Karpas-422 (cell line): Measurements from ENCODE around the gene IL17F. TPM values are rescaled to one million over a fixed set of nuclear protein-coding genes. Genes with fewer than 3 reads are reported as not detected.

Experiments used
- DNase-seq: peaks from one replicate; pipeline ENCODE4 v3.0.0-alpha.2; 2015
- H2AFZ ChIP-seq: fragments of 200-600 bp; sonication (generic); 2 replicates; pipeline ENCODE4 v1.6.1; 2014; ENCODE audit warnings: antibody characterized with exemption, low read length, mixed read lengths
- H3K27ac ChIP-seq: fragments of 200-600 bp; sonication (generic); 2 replicates; pipeline ENCODE4 v1.5.1; 2014; ENCODE audit warnings: mild to moderate bottlenecking, low read length, moderate library complexity
- H3K27me3 ChIP-seq: fragments of 200-600 bp; sonication (generic); 2 replicates; pipeline ENCODE4 v1.6.1; 2014; ENCODE audit warnings: low read length, mixed read lengths
- H3K36me3 ChIP-seq: fragments of 200-600 bp; sonication (generic); 2 replicates; pipeline ENCODE4 v1.6.1; 2014; ENCODE audit warnings: low read length, mixed read lengths; ENCODE audit not compliant: insufficient read depth
- H3K4me1 ChIP-seq: fragments of 200-600 bp; sonication (generic); 2 replicates; pipeline ENCODE4 v1.6.1; 2014; ENCODE audit warnings: mild to moderate bottlenecking, low read length, mixed read lengths
- H3K4me2 ChIP-seq: fragments of 200-600 bp; sonication (generic); 2 replicates; pipeline ENCODE4 v1.6.1; 2014; ENCODE audit warnings: low read length, low read depth, mild to moderate bottlenecking; ENCODE audit not compliant: poor library complexity, severe bottlenecking
- H3K4me3 ChIP-seq: fragments of 200-600 bp; sonication (generic); 2 replicates; pipeline ENCODE4 v1.5.1; 2014; ENCODE audit warnings: mild to moderate bottlenecking, antibody characterized with exemption, low read length, mixed read lengths
- H3K79me2 ChIP-seq: fragments of 200-600 bp; sonication (generic); 2 replicates; pipeline ENCODE4 v1.6.1; 2014; ENCODE audit warnings: mild to moderate bottlenecking, low read length, mixed read lengths
- H3K9ac ChIP-seq: fragments of 200-600 bp; sonication (generic); 2 replicates; pipeline ENCODE4 v1.6.0; 2014; ENCODE audit warnings: low read length
- H3K9me2 ChIP-seq: fragments of 200-600 bp; sonication (generic), shearing (Covaris generic); replicated peaks from 2 replicates; pipeline ENCODE4 v1.6.0; 2014; ENCODE audit warnings: mild to moderate bottlenecking, low read length, moderate library complexity; ENCODE audit not compliant: insufficient read depth
- H3K9me3 ChIP-seq: fragments of 300-700, 200-600 bp; sonication (generic); 2 replicates; pipeline ENCODE4 v1.6.1; 2014; ENCODE audit warnings: low read length, mixed read lengths
- H4K20me1 ChIP-seq: fragments of 200-600 bp; sonication (generic); 2 replicates; pipeline ENCODE4 v1.6.1; 2014; ENCODE audit warnings: mild to moderate bottlenecking, antibody characterized with exemption, low read length, low read depth; ENCODE audit not compliant: insufficient read depth
- total RNA-seq: library from RNA; depleted of rRNA; stranded (reverse); fragments of >200 nt; shearing (Covaris generic); gene quantifications from 2 replicates; pipeline ENCODE4 v1.2.3, GENCODE V29; 2014; ENCODE audit warnings: low replicate concordance

IL17F gene
- total RNA-seq, 1 experiment from 2014 or later = not detected

- Histone ChIP-seq H3K4me2 (no peak overlapping the region), H3K36me3 (no peaks in the 10 kb centered on the region), H3K79me2 (no peaks in the 10 kb centered on the region), H3K27ac (no peak overlapping the region), H3K4me1 (no peaks in the 10 kb centered on the region), H3K27me3 (no peaks in the 10 kb centered on the region), H3K4me3 (no peak overlapping the region), H3K9me3 (no peaks in the 10 kb centered on the region), H3K9ac (no peak overlapping the region), H4K20me1 (no peaks in the 10 kb centered on the region), H3K9me2 (no peaks in the 10 kb centered on the region), H2AFZ (no peak overlapping the region)
- DNase-seq = peak; percentile 47
Measured at GRCh38 chr6:52233975-52234823, 10.1 kb downstream of the IL17F start.

DNA sequence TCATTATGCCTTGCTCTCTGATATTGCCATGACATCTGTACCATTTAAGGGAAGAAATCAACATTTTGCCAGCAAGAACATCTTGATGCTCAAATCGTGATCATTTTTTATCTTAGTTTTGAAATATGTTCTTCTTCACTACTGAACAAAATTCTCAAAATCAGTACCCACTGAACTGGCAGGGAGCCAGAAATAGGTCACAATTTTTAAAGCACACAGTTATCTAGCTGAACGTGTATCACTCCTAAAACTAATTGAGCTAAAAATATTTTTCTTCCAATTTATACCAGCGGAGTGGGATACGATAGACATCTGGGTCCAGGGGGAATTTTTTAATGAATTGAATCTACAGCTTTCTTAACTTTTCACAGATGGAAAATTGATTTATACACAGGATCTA lies 11.3 kb downstream of the IL17F start:
- Histone ChIP-seq H3K27ac (no peak overlapping the region), H3K27me3 (no peaks in the 10 kb centered on the region), H3K4me3 (no peak overlapping the region), H4K20me1 (no peaks in the 10 kb centered on the region), H3K4me2 (no peak overlapping the region), H3K4me1 (no peaks in the 10 kb centered on the region), H3K36me3 (no peaks in the 10 kb centered on the region), H2AFZ (no peak overlapping the region), H3K9ac (no peak overlapping the region), H3K9me3 (no peaks in the 10 kb centered on the region), H3K79me2 (no peaks in the 10 kb centered on the region), H3K9me2 (no peaks in the 10 kb centered on the region)
- no peak for DNase-seq

- no peak for DNase-seq
- Histone ChIP-seq H2AFZ (no peak overlapping the region), H3K9ac (no peak overlapping the region), H3K4me2 (no peak overlapping the region), H3K4me3 (no peak overlapping the region), H4K20me1 (no peaks in the 10 kb centered on the region), H3K79me2 (no peaks in the 10 kb centered on the region), H3K9me2 (no peaks in the 10 kb centered on the region), H3K27me3 (no peaks in the 10 kb centered on the region), H3K4me1 (no peaks in the 10 kb centered on the region), H3K36me3 (no peaks in the 10 kb centered on the region), H3K27ac (no peak overlapping the region), H3K9me3 (no peaks in the 10 kb centered on the region)
Measured at GRCh38 chr6:52231406-52232127, 12.7 kb downstream of the IL17F start.

GRCh38 chr6:52230685-52231084 lies 13.6 kb downstream of the IL17F start:
- Histone ChIP-seq H3K4me3 (no peak overlapping the region), H3K36me3 (no peaks in the 10 kb centered on the region), H3K9me2 (no peaks in the 10 kb centered on the region), H4K20me1 (no peaks in the 10 kb centered on the region), H3K9ac (no peak overlapping the region), H3K27me3 (no peaks in the 10 kb centered on the region), H3K4me1 (no peaks in the 10 kb centered on the region), H3K9me3 (no peaks in the 10 kb centered on the region), H3K4me2 (no peak overlapping the region), H3K79me2 (no peaks in the 10 kb centered on the region), H3K27ac (no peak overlapping the region), H2AFZ (no peak overlapping the region)
- DNase-seq = no peak

GRCh38 chr6:52227495-52227894 lies 16.8 kb downstream of the IL17F start:
- no peaks in the 10 kb centered on the region for H3K4me1 ChIP-seq
- no peak overlapping the region for H3K4me2 ChIP-seq
- no peak for DNase-seq
- no peak overlapping the region for H3K9ac ChIP-seq
- no peak overlapping the region for H2AFZ ChIP-seq
- no peaks in the 10 kb centered on the region for H3K27me3 ChIP-seq
- no peak overlapping the region for H3K27ac ChIP-seq
- no peak overlapping the region for H3K4me3 ChIP-seq
- H3K79me2 ChIP-seq = no peaks in the 10 kb centered on the region
- no peaks in the 10 kb centered on the region for H4K20me1 ChIP-seq
- no peaks in the 10 kb centered on the region for H3K9me3 ChIP-seq
- H3K36me3 ChIP-seq = no peaks in the 10 kb centered on the region
- H3K9me2 ChIP-seq = no peaks in the 10 kb centered on the region

GRCh38 chr6:52221302-52221701 lies 23.0 kb downstream of the IL17F start:
- no peaks in the 10 kb centered on the region for H4K20me1 ChIP-seq
- no peaks in the 10 kb centered on the region for H3K27me3 ChIP-seq
- no peaks in the 10 kb centered on the region for H3K9me2 ChIP-seq
- no peak overlapping the region for H3K4me3 ChIP-seq
- DNase-seq = no peak
- H3K4me2 ChIP-seq = no peak overlapping the region
- H3K36me3 ChIP-seq = no peaks in the 10 kb centered on the region
- no peak overlapping the region for H3K9ac ChIP-seq
- H3K79me2 ChIP-seq = no peaks in the 10 kb centered on the region
- H3K4me1 ChIP-seq = no peaks in the 10 kb centered on the region
- H3K9me3 ChIP-seq = no peaks in the 10 kb centered on the region
- no peak overlapping the region for H2AFZ ChIP-seq
- H3K27ac ChIP-seq = no peak overlapping the region

DNA sequence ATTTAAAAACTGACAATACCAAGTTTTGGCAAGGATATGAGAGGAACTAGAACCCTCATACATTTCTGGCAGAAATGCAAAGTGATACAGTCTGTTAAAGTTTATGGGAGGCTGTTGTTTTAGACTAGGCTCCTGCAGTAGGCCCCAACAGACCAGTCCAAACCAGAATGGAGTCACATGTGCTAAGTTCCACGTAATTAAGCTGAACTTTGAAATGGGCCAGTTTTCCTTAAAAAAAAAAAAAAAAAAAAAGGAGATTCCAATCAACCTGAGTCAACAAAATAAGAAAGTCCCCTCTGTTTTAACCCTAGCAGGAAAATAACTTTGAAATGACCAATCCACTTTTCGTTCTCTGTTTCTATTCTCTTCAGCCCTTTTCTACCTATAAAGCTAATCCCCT lies 26.5 kb downstream of the IL17F start:
- no peaks in the 10 kb centered on the region for H3K79me2 ChIP-seq
- no peaks in the 10 kb centered on the region for H3K36me3 ChIP-seq
- DNase-seq = no peak
- H3K27me3 ChIP-seq = no peaks in the 10 kb centered on the region
- H3K9me2 ChIP-seq = no peaks in the 10 kb centered on the region
- H3K4me3 ChIP-seq = no peak overlapping the region
- H3K27ac ChIP-seq = no peak overlapping the region
- H3K9me3 ChIP-seq = no peaks in the 10 kb centered on the region
- H4K20me1 ChIP-seq = no peaks in the 10 kb centered on the region
- H3K4me2 ChIP-seq = no peak overlapping the region
- H3K4me1 ChIP-seq = no peaks in the 10 kb centered on the region
- no peak overlapping the region for H3K9ac ChIP-seq
- H2AFZ ChIP-seq = no peak overlapping the region

- no peaks in the 10 kb centered on the region for H3K9me2 ChIP-seq
- no peak overlapping the region for H2AFZ ChIP-seq
- no peak overlapping the region for H3K4me3 ChIP-seq
- H4K20me1 ChIP-seq = no peaks in the 10 kb centered on the region
- H3K4me2 ChIP-seq = no peak overlapping the region
- H3K36me3 ChIP-seq = no peaks in the 10 kb centered on the region
- no peaks in the 10 kb centered on the region for H3K9me3 ChIP-seq
- DNase-seq = no peak
- H3K4me1 ChIP-seq = no peaks in the 10 kb centered on the region
- H3K79me2 ChIP-seq = no peaks in the 10 kb centered on the region
- H3K9ac ChIP-seq = no peak overlapping the region
- no peak overlapping the region for H3K27ac ChIP-seq
- no peaks in the 10 kb centered on the region for H3K27me3 ChIP-seq
Measured at GRCh38 chr6:52216932-52217575, 27.2 kb downstream of the IL17F start.
